Mesodermal cell (in vitro differentiated cells): ENCODE data around the gene HOXA3.

Source experiments
- H3K27ac ChIP-seq: 2 replicates; pipeline ENCODE4 v1.7.0; 2013; ENCODE audit warnings: mild to moderate bottlenecking, low read depth, low read length, moderate library complexity; ENCODE audit not compliant: severe bottlenecking
- H3K36me3 ChIP-seq: 2 replicates; pipeline ENCODE4 v1.7.1; 2013; ENCODE audit warnings: mild to moderate bottlenecking, low read length, moderate library complexity; ENCODE audit not compliant: control insufficient read depth, insufficient read depth
- H3K4me1 ChIP-seq: one replicate; pipeline ENCODE4 v1.7.1; 2013; ENCODE audit warnings: mild to moderate bottlenecking, low read length; ENCODE audit not compliant: insufficient read depth, control insufficient read depth, poor library complexity, severe bottlenecking
- H3K4me3 ChIP-seq: 2 replicates; pipeline ENCODE4 v1.7.0; 2013; ENCODE audit warnings: low read length, control low read depth, mild to moderate bottlenecking; ENCODE audit not compliant: insufficient read depth, poor library complexity, severe bottlenecking; ENCODE audit errors: extremely low read depth
- H3K9me3 ChIP-seq: 2 replicates; pipeline ENCODE4 v1.7.1; 2013; ENCODE audit warnings: mild to moderate bottlenecking, low read length, moderate library complexity; ENCODE audit not compliant: control insufficient read depth
- WGBS, 2 experiments: methylation state at CpG; one replicate each; pipeline ENCODE4 v1.1.5; 2013; ENCODE audit warnings: missing lambda C conversion rate in 2 of 2; ENCODE audit not compliant: insufficient coverage in 2 of 2; 5-methylcytosine and 5-hydroxymethylcytosine counted together

The HOXA3 gene

GRCh38 chr7:27111751-27112277 is 40.6 kb downstream of the HOXA3 start:
- Histone ChIP-seq H3K27ac (peak overlapping the region; percentile 39), H3K4me1 (peaks cover 24% of the 10 kb centered on the region), H3K9me3 (no peaks in the 10 kb centered on the region), H3K4me3 (no peak overlapping the region), H3K36me3 (no peaks in the 10 kb centered on the region)
- WGBS, 2 experiments, result no CpG with 5 or more reads among the region's 4 CpGs

- no peaks in the 10 kb centered on the region for H3K36me3 ChIP-seq
- WGBS, 2 experiments, result 6 to 7% methylated on average over 4 of the region's 6 CpGs
- H3K9me3 ChIP-seq, result no peaks in the 10 kb centered on the region
- no peak overlapping the region for H3K4me3 ChIP-seq
- H3K27ac ChIP-seq, result peak overlapping the region; percentile 65
- H3K4me1 ChIP-seq, result peaks cover 24% of the 10 kb centered on the region
Observed at GRCh38 chr7:27111042-27111750, 41.2 kb downstream of the HOXA3 start.

DNA sequence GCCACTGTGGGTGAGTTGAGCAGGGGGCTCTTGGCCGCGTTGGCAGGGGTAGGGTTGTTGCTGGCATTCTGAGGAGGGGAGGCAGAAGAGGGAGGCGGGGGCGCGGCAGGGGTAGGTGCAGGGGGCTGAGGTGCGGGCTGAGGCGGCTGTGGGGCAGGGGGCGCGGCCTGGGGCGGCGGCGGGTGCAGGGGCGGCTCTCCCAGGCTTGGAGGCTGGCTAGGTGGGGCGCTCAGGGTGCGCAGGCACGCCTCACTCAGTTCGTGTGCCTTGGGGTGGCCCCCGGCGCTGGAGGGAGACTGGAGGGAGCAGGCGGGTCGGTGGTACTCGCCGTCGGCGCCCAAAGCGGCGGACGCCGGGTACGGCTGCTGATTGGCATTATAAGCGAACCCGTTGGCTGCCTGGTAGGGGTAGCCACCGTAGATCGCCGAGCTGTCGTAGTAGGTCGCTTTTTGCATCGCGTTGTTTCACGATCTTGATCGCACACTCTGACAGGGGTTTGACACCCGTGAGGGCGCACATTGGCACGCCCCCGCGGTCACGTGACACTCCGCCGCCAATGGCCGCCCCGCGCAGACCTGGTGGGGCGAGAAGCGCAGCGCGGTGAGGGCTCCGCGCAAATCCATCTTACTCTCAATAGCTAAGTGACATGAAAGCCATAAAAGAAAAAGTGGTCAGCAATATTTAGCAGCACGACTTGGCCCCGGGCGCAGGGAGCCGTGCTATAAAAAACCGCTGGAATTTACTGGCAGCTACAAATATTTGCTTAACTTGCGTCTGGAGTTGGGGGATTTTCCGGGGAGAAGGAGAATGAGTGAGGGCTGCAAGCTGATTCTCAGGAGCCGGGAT is 42.0 kb downstream of the HOXA3 start:
- Histone ChIP-seq H3K27ac (peak overlapping the region; percentile 65), H3K4me1 (peaks cover 24% of the 10 kb centered on the region), H3K4me3 (no peak overlapping the region)

GRCh38 chr7:27109466-27110185 is 42.8 kb downstream of the HOXA3 start:
- H3K9me3 ChIP-seq, result no peaks in the 10 kb centered on the region
- WGBS, 2 experiments, result 47 to 69% methylated on average over 3 to 4 of the region's 4 CpGs
- H3K4me1 ChIP-seq, result peaks cover 19% of the 10 kb centered on the region
- H3K27ac ChIP-seq, result no peak overlapping the region
- no peak overlapping the region for H3K4me3 ChIP-seq
- no peaks in the 10 kb centered on the region for H3K36me3 ChIP-seq

More for the DNA sequence above, 42.0 kb downstream of the HOXA3 start:
- no peaks in the 10 kb centered on the region for H3K9me3 ChIP-seq
- no peaks in the 10 kb centered on the region for H3K36me3 ChIP-seq
- WGBS, 2 experiments, result 4% methylated on average over 48 to 49 of the region's 66 CpGs

GRCh38 chr7:27108390-27109127 is 43.8 kb downstream of the HOXA3 start:
- Histone ChIP-seq H3K4me1 (peaks cover 15% of the 10 kb centered on the region), H3K4me3 (peak overlapping the region; percentile 7), H3K27ac (peak overlapping the region; percentile 37), H3K9me3 (no peaks in the 10 kb centered on the region), H3K36me3 (no peaks in the 10 kb centered on the region)
- 1 to 4% methylated on average over 26 to 36 of the region's 41 CpGs for WGBS, 2 experiments

GRCh38 chr7:27107391-27108381 is 44.7 kb downstream of the HOXA3 start:
- peak overlapping the region; percentile 37 for H3K27ac ChIP-seq
- peaks cover 15% of the 10 kb centered on the region for H3K4me1 ChIP-seq

GRCh38 chr7:27106901-27107240 is 45.5 kb downstream of the HOXA3 start:
- Histone ChIP-seq H3K9me3 (no peaks in the 10 kb centered on the region), H3K36me3 (no peaks in the 10 kb centered on the region), H3K4me1 (peaks cover 15% of the 10 kb centered on the region), H3K4me3 (peak overlapping the region; percentile 9), H3K27ac (peak overlapping the region; percentile 80)
- 0 to 1% methylated on average over 2 to 12 of the region's 14 CpGs for WGBS, 2 experiments

More at GRCh38 chr7:27107391-27108381, 44.7 kb downstream of the HOXA3 start:
- Histone ChIP-seq H3K4me3 (peak overlapping the region; percentile 7), H3K36me3 (no peaks in the 10 kb centered on the region), H3K9me3 (no peaks in the 10 kb centered on the region)
- 6 to 8% methylated on average over 18 to 24 of the region's 47 CpGs for WGBS, 2 experiments

- Histone ChIP-seq H3K27ac (peak overlapping the region; percentile 80), H3K4me3 (peak overlapping the region; percentile 9), H3K4me1 (peaks cover 15% of the 10 kb centered on the region), H3K9me3 (no peaks in the 10 kb centered on the region), H3K36me3 (no peaks in the 10 kb centered on the region)
- WGBS, 2 experiments, result 1% methylated on average over 41 of the region's 44 CpGs
Observed at GRCh38 chr7:27106181-27106900, 46.0 kb downstream of the HOXA3 start.
